GM19239 (cell line): ENCODE data around the gene SPON1.
A peak's percentile ranks its signal among the peaks of the same experiment; 100 is the strongest.
"Not testable (repeated sequence)": the region's sequence is repeated elsewhere in the genome, so short reads cannot be mapped to it uniquely, and the experiment has no call there.

Experiments
- DNase-seq: peaks from one replicate; pipeline ENCODE4 v3.0.0; 2011; ENCODE audit warnings: low spot score; ENCODE audit not compliant: insufficient read length
- FAIRE-seq: peaks from 2 replicates; lab custom pipeline; 2011; peaks lifted over from hg19 to GRCh38; lab: Jason Lieb, UNC

The SPON1 gene

GRCh38 chr11:14225666-14226065, 263.1 kb downstream of the SPON1 start:
- FAIRE-seq (no peak), DNase-seq (no peak)

- no peak for FAIRE-seq
- no peak for DNase-seq
Observed at GRCh38 chr11:14228356-14228755, 265.8 kb downstream of the SPON1 start.

GRCh38 chr11:14229472-14229871, 266.9 kb downstream of the SPON1 start:
- FAIRE-seq (no peak), DNase-seq (no peak)

- FAIRE-seq (no peak), DNase-seq (no peak)
Observed at GRCh38 chr11:14230407-14230806, 267.9 kb downstream of the SPON1 start.

GRCh38 chr11:14232652-14233051, 270.1 kb downstream of the SPON1 start:
- no peak for DNase-seq
- FAIRE-seq = no peak

- DNase-seq = no peak
- no peak for FAIRE-seq
Observed at GRCh38 chr11:14234446-14234845, 271.9 kb downstream of the SPON1 start.

GRCh38 chr11:14235701-14236100, 273.2 kb downstream of the SPON1 start:
- FAIRE-seq (no peak), DNase-seq (no peak)

- peak; percentile 49 for DNase-seq
- FAIRE-seq = peak; percentile 35
Observed at GRCh38 chr11:14237444-14237961, 275.0 kb downstream of the SPON1 start.

- FAIRE-seq (no peak), DNase-seq (no peak)
Observed at GRCh38 chr11:14240221-14240620, 277.7 kb downstream of the SPON1 start.

GRCh38 chr11:14240951-14241350, 278.4 kb downstream of the SPON1 start:
- no peak for FAIRE-seq

GRCh38 chr11:14242187-14242586, 279.7 kb downstream of the SPON1 start:
- FAIRE-seq = no peak

More at GRCh38 chr11:14240951-14241350, 278.4 kb downstream of the SPON1 start:
- DNase-seq = no peak

GRCh38 chr11:14242733-14243132, 280.2 kb downstream of the SPON1 start:
- FAIRE-seq = no peak

More at GRCh38 chr11:14242187-14242586, 279.7 kb downstream of the SPON1 start:
- no peak for DNase-seq

GRCh38 chr11:14244926-14245325, 282.4 kb downstream of the SPON1 start:
- FAIRE-seq = no peak
- no peak for DNase-seq

More at GRCh38 chr11:14242733-14243132, 280.2 kb downstream of the SPON1 start:
- DNase-seq = no peak

- DNase-seq (no peak), FAIRE-seq (no peak)
Observed at GRCh38 chr11:14245444-14245843, 282.9 kb downstream of the SPON1 start.

- DNase-seq (no peak), FAIRE-seq (no peak)
Observed at GRCh38 chr11:14248580-14248981, 286.1 kb downstream of the SPON1 start.

- DNase-seq (peak; percentile 43), FAIRE-seq (peak; percentile 93)
Observed at GRCh38 chr11:14249121-14249963, 286.8 kb downstream of the SPON1 start.

GRCh38 chr11:14251754-14252153, 289.2 kb downstream of the SPON1 start:
- no peak for DNase-seq
- no peak for FAIRE-seq

GRCh38 chr11:14252501-14252900, 290.0 kb downstream of the SPON1 start:
- not testable (repeated sequence) for DNase-seq, FAIRE-seq

GRCh38 chr11:14253421-14253820, 290.9 kb downstream of the SPON1 start:
- DNase-seq (no peak), FAIRE-seq (no peak)

GRCh38 chr11:14253840-14254239, 291.3 kb downstream of the SPON1 start:
- FAIRE-seq (no peak), DNase-seq (no peak)

- FAIRE-seq (no peak), DNase-seq (no peak)
Observed at GRCh38 chr11:14254533-14255237, 292.2 kb downstream of the SPON1 start.
